ENCODE results near the gene PRR20G.

Gene PRR20G

GRCh38 chr3:127286571-127287140 lies 1.2 kb downstream of the PRR20G start:
- H3K4me3 ChIP-seq (ENCODE audit: insufficient read depth, low read depth, low read length, poor library complexity, severe bottlenecking), result no peak overlapping the region
- no peak for DNase-seq
- H3K9me3 ChIP-seq (ENCODE audit: control insufficient read depth, low read length), result no peaks in the 10 kb centered on the region
- H3K4me1 ChIP-seq (ENCODE audit: control insufficient read depth, insufficient read depth, low read length, poor library complexity, severe bottlenecking), result no peaks in the 10 kb centered on the region
- H3K27ac ChIP-seq (ENCODE audit: insufficient read depth, low read length, poor library complexity, severe bottlenecking), result no peak overlapping the region
- H3K27me3 ChIP-seq (replicated peaks; ENCODE audit: control insufficient read depth, insufficient read depth, low read length, poor library complexity, severe bottlenecking), result no peaks in the 10 kb centered on the region
- no peaks in the 10 kb centered on the region for H3K36me3 ChIP-seq (ENCODE audit: control insufficient read depth, insufficient read depth, low read length)

GRCh38 chr3:127284258-127284657 lies 3.6 kb downstream of the PRR20G start:
- no peak overlapping the region for H3K27ac ChIP-seq (ENCODE audit: insufficient read depth, low read length, poor library complexity, severe bottlenecking)
- no peaks in the 10 kb centered on the region for H3K9me3 ChIP-seq (ENCODE audit: control insufficient read depth, low read length)
- H3K27me3 ChIP-seq (replicated peaks; ENCODE audit: control insufficient read depth, insufficient read depth, low read length, poor library complexity, severe bottlenecking), result no peaks in the 10 kb centered on the region
- no peak overlapping the region for H3K4me3 ChIP-seq (ENCODE audit: insufficient read depth, low read depth, low read length, poor library complexity, severe bottlenecking)
- H3K4me1 ChIP-seq (ENCODE audit: control insufficient read depth, insufficient read depth, low read length, poor library complexity, severe bottlenecking), result no peaks in the 10 kb centered on the region
- DNase-seq, result no peak
- no peaks in the 10 kb centered on the region for H3K36me3 ChIP-seq (ENCODE audit: control insufficient read depth, insufficient read depth, low read length)

- no peaks in the 10 kb centered on the region for H3K9me3 ChIP-seq (ENCODE audit: control insufficient read depth, low read length)
- H3K4me3 ChIP-seq (ENCODE audit: insufficient read depth, low read depth, low read length, poor library complexity, severe bottlenecking), result no peak overlapping the region
- no peak for DNase-seq
- H3K4me1 ChIP-seq (ENCODE audit: control insufficient read depth, insufficient read depth, low read length, poor library complexity, severe bottlenecking), result no peaks in the 10 kb centered on the region
- no peak overlapping the region for H3K27ac ChIP-seq (ENCODE audit: insufficient read depth, low read length, poor library complexity, severe bottlenecking)
- H3K27me3 ChIP-seq (replicated peaks; ENCODE audit: control insufficient read depth, insufficient read depth, low read length, poor library complexity, severe bottlenecking), result no peaks in the 10 kb centered on the region
- no peaks in the 10 kb centered on the region for H3K36me3 ChIP-seq (ENCODE audit: control insufficient read depth, insufficient read depth, low read length)
Measured at GRCh38 chr3:127277561-127277960, 10.3 kb downstream of the PRR20G start.

GRCh38 chr3:127276995-127277394 lies 10.9 kb downstream of the PRR20G start:
- H3K4me3 ChIP-seq (ENCODE audit: insufficient read depth, low read depth, low read length, poor library complexity, severe bottlenecking), result no peak overlapping the region
- H3K4me1 ChIP-seq (ENCODE audit: control insufficient read depth, insufficient read depth, low read length, poor library complexity, severe bottlenecking), result no peaks in the 10 kb centered on the region

GRCh38 chr3:127276396-127276795 lies 11.4 kb downstream of the PRR20G start:
- Histone ChIP-seq H3K36me3 (ENCODE audit: control insufficient read depth, insufficient read depth, low read length) (no peaks in the 10 kb centered on the region), H3K4me3 (ENCODE audit: insufficient read depth, low read depth, low read length, poor library complexity, severe bottlenecking) (no peak overlapping the region), H3K27ac (ENCODE audit: insufficient read depth, low read length, poor library complexity, severe bottlenecking) (no peak overlapping the region), H3K27me3 (replicated peaks; ENCODE audit: control insufficient read depth, insufficient read depth, low read length, poor library complexity, severe bottlenecking) (no peaks in the 10 kb centered on the region), H3K9me3 (ENCODE audit: control insufficient read depth, low read length) (no peaks in the 10 kb centered on the region), H3K4me1 (ENCODE audit: control insufficient read depth, insufficient read depth, low read length, poor library complexity, severe bottlenecking) (no peaks in the 10 kb centered on the region)
- DNase-seq, result no peak

More at GRCh38 chr3:127276995-127277394, 10.9 kb downstream of the PRR20G start:
- H3K27me3 ChIP-seq (replicated peaks; ENCODE audit: control insufficient read depth, insufficient read depth, low read length, poor library complexity, severe bottlenecking), result no peaks in the 10 kb centered on the region
- no peak for DNase-seq
- H3K9me3 ChIP-seq (ENCODE audit: control insufficient read depth, low read length), result no peaks in the 10 kb centered on the region
- no peaks in the 10 kb centered on the region for H3K36me3 ChIP-seq (ENCODE audit: control insufficient read depth, insufficient read depth, low read length)
- no peak overlapping the region for H3K27ac ChIP-seq (ENCODE audit: insufficient read depth, low read length, poor library complexity, severe bottlenecking)

- no peaks in the 10 kb centered on the region for H3K27me3 ChIP-seq (replicated peaks; ENCODE audit: control insufficient read depth, insufficient read depth, low read length, poor library complexity, severe bottlenecking)
- no peaks in the 10 kb centered on the region for H3K4me1 ChIP-seq (ENCODE audit: control insufficient read depth, insufficient read depth, low read length, poor library complexity, severe bottlenecking)
- H3K9me3 ChIP-seq (ENCODE audit: control insufficient read depth, low read length), result no peaks in the 10 kb centered on the region
- no peak overlapping the region for H3K4me3 ChIP-seq (ENCODE audit: insufficient read depth, low read depth, low read length, poor library complexity, severe bottlenecking)
- no peaks in the 10 kb centered on the region for H3K36me3 ChIP-seq (ENCODE audit: control insufficient read depth, insufficient read depth, low read length)
- H3K27ac ChIP-seq (ENCODE audit: insufficient read depth, low read length, poor library complexity, severe bottlenecking), result no peak overlapping the region
- no peak for DNase-seq
Measured at GRCh38 chr3:127275287-127275781, 12.5 kb downstream of the PRR20G start.

- Histone ChIP-seq H3K27ac (ENCODE audit: insufficient read depth, low read length, poor library complexity, severe bottlenecking) (no peak overlapping the region), H3K36me3 (ENCODE audit: control insufficient read depth, insufficient read depth, low read length) (no peaks in the 10 kb centered on the region), H3K9me3 (ENCODE audit: control insufficient read depth, low read length) (no peaks in the 10 kb centered on the region), H3K4me1 (ENCODE audit: control insufficient read depth, insufficient read depth, low read length, poor library complexity, severe bottlenecking) (no peaks in the 10 kb centered on the region), H3K4me3 (ENCODE audit: insufficient read depth, low read depth, low read length, poor library complexity, severe bottlenecking) (no peak overlapping the region), H3K27me3 (replicated peaks; ENCODE audit: control insufficient read depth, insufficient read depth, low read length, poor library complexity, severe bottlenecking) (no peaks in the 10 kb centered on the region)
- no peak for DNase-seq
Measured at GRCh38 chr3:127274200-127274760, 13.6 kb downstream of the PRR20G start.

- Histone ChIP-seq H3K27me3 (replicated peaks; ENCODE audit: control insufficient read depth, insufficient read depth, low read length, poor library complexity, severe bottlenecking) (no peaks in the 10 kb centered on the region), H3K9me3 (ENCODE audit: control insufficient read depth, low read length) (peaks cover 5% of the 10 kb centered on the region), H3K36me3 (ENCODE audit: control insufficient read depth, insufficient read depth, low read length) (no peaks in the 10 kb centered on the region), H3K4me1 (ENCODE audit: control insufficient read depth, insufficient read depth, low read length, poor library complexity, severe bottlenecking) (no peaks in the 10 kb centered on the region), H3K27ac (ENCODE audit: insufficient read depth, low read length, poor library complexity, severe bottlenecking) (no peak overlapping the region), H3K4me3 (ENCODE audit: insufficient read depth, low read depth, low read length, poor library complexity, severe bottlenecking) (no peak overlapping the region)
- DNase-seq, result no peak
Measured at GRCh38 chr3:127273206-127273605, 14.6 kb downstream of the PRR20G start.

GRCh38 chr3:127266186-127266585 lies 21.7 kb downstream of the PRR20G start:
- Histone ChIP-seq H3K27ac (ENCODE audit: insufficient read depth, low read length, poor library complexity, severe bottlenecking) (no peak overlapping the region), H3K4me1 (ENCODE audit: control insufficient read depth, insufficient read depth, low read length, poor library complexity, severe bottlenecking) (no peaks in the 10 kb centered on the region), H3K36me3 (ENCODE audit: control insufficient read depth, insufficient read depth, low read length) (no peaks in the 10 kb centered on the region), H3K9me3 (ENCODE audit: control insufficient read depth, low read length) (peaks cover 5% of the 10 kb centered on the region), H3K27me3 (replicated peaks; ENCODE audit: control insufficient read depth, insufficient read depth, low read length, poor library complexity, severe bottlenecking) (no peaks in the 10 kb centered on the region), H3K4me3 (ENCODE audit: insufficient read depth, low read depth, low read length, poor library complexity, severe bottlenecking) (no peak overlapping the region)
- no peak for DNase-seq

GRCh38 chr3:127265581-127265981 lies 22.3 kb downstream of the PRR20G start:
- Histone ChIP-seq H3K4me1 (ENCODE audit: control insufficient read depth, insufficient read depth, low read length, poor library complexity, severe bottlenecking) (no peaks in the 10 kb centered on the region), H3K27ac (ENCODE audit: insufficient read depth, low read length, poor library complexity, severe bottlenecking) (no peak overlapping the region), H3K4me3 (ENCODE audit: insufficient read depth, low read depth, low read length, poor library complexity, severe bottlenecking) (no peak overlapping the region), H3K9me3 (ENCODE audit: control insufficient read depth, low read length) (peaks cover 5% of the 10 kb centered on the region), H3K36me3 (ENCODE audit: control insufficient read depth, insufficient read depth, low read length) (no peaks in the 10 kb centered on the region), H3K27me3 (replicated peaks; ENCODE audit: control insufficient read depth, insufficient read depth, low read length, poor library complexity, severe bottlenecking) (no peaks in the 10 kb centered on the region)
- DNase-seq, result no peak

Measured in effector memory CD4-positive, alpha-beta T cell (primary cell).